CD14-positive monocyte (primary cell): Measurements from ENCODE around the gene GRIK3. TPM values are rescaled to one million over a fixed set of nuclear protein-coding genes. Genes with fewer than 3 reads are reported as not detected.
A peak's percentile ranks its signal among the peaks of the same experiment; 100 is the strongest.

Experiments
- DNase-seq, 3 donors: peaks; one replicate each; pipeline ENCODE4 v3.0.0-alpha.2; 2011 to 2022
- H2AFZ ChIP-seq: 2 replicates; pipeline ENCODE4 v1.6.0; 2012; ENCODE audit warnings: mild to moderate bottlenecking, low read depth, low read length, inconsistent platforms; ENCODE audit not compliant: insufficient read depth, poor library complexity, severe bottlenecking
- H3K27ac ChIP-seq, 2 donors: 1 replicate in 1 of 2; 2 replicates in 1 of 2; pipeline ENCODE4 v1.5.1; 2012 to 2013; ENCODE audit warnings: low read length in 2 of 2, control low read depth in 1 of 2, inconsistent platforms in 1 of 2, low read depth in 1 of 2, mild to moderate bottlenecking in 1 of 2
- H3K27me3 ChIP-seq, 2 donors: one replicate each; pipeline versions ENCODE4 v1.6.0 to v1.6.1; 2011 to 2013; ENCODE audit warnings: low read length in 2 of 2; ENCODE audit not compliant: control insufficient read depth in 2 of 2, insufficient read depth in 2 of 2
- H3K36me3 ChIP-seq, 2 donors: replicated peaks in 1 of 2; 1 replicate in 1 of 2; 2 replicates in 1 of 2; pipeline versions ENCODE4 v1.5.1 to v1.6.1; 2012 to 2013; ENCODE audit warnings: low read length in 2 of 2, control low read depth in 1 of 2, inconsistent platforms in 1 of 2, mild to moderate bottlenecking in 1 of 2; ENCODE audit not compliant: insufficient read depth in 2 of 2, control insufficient read depth in 1 of 2
- H3K4me1 ChIP-seq, 2 donors: 1 replicate in 1 of 2; 2 replicates in 1 of 2; pipeline versions ENCODE4 v1.5.1 to v1.6.1; 2012 to 2013; ENCODE audit warnings: low read length in 2 of 2, control low read depth in 1 of 2, inconsistent platforms in 1 of 2, mild to moderate bottlenecking in 1 of 2, moderate library complexity in 1 of 2; ENCODE audit not compliant: insufficient read depth in 2 of 2, control insufficient read depth in 1 of 2
- H3K4me2 ChIP-seq: replicated peaks from 2 replicates; pipeline ENCODE3; 2012; ENCODE audit warnings: low read length, moderate library complexity, mild to moderate bottlenecking; ENCODE audit not compliant: poor library complexity, severe bottlenecking; ENCODE audit errors: extremely low read depth
- H3K4me3 ChIP-seq, 3 experiments: fragments of 200-600 bp in 1 of 3; sonication (generic) in 1 of 3; replicated peaks in 1 of 3; 1 replicate in 2 of 3; 2 replicates in 1 of 3; pipeline ENCODE4 v1.5.1; 2011 to 2013; ENCODE audit warnings: low read length in 3 of 3, mild to moderate bottlenecking in 3 of 3, control low read depth in 2 of 3, low read depth in 2 of 3, inconsistent platforms in 1 of 3, moderate library complexity in 1 of 3
- H3K79me2 ChIP-seq: 2 replicates; pipeline ENCODE4 v1.6.0; 2012; ENCODE audit warnings: mild to moderate bottlenecking, control low read depth, inconsistent platforms, low read length, moderate library complexity; ENCODE audit not compliant: insufficient read depth
- H3K9ac ChIP-seq: 2 replicates; pipeline ENCODE4 v1.6.0; 2017; ENCODE audit warnings: low read length, mild to moderate bottlenecking; ENCODE audit not compliant: insufficient read depth, poor library complexity, severe bottlenecking
- H3K9me3 ChIP-seq, 2 donors: replicated peaks in 1 of 2; 1 replicate in 1 of 2; 2 replicates in 1 of 2; pipeline versions ENCODE4 v1.5.1 to v1.6.1; 2012 to 2013; ENCODE audit warnings: low read length in 2 of 2, control low read depth in 1 of 2; ENCODE audit not compliant: control insufficient read depth in 1 of 2, insufficient read depth in 1 of 2
- H4K20me1 ChIP-seq: 2 replicates; pipeline ENCODE4 v1.6.0; 2012; ENCODE audit warnings: mild to moderate bottlenecking, low read length, control low read depth, moderate library complexity; ENCODE audit not compliant: insufficient read depth
- H3K27ac Mint-ChIP-seq, 7 donors: one replicate each; pipeline ENCODE4 v1.8.0; 2020; ENCODE audit warnings: mild to moderate bottlenecking in 7 of 7, mixed read lengths in 7 of 7, moderate library complexity in 6 of 7, inconsistent platforms in 2 of 7
- H3K27me3 Mint-ChIP-seq, 3 donors: one replicate each; pipeline ENCODE4 v1.8.0; 2021 to 2022; ENCODE audit warnings: low read depth in 3 of 3, mild to moderate bottlenecking in 3 of 3, mixed read lengths in 3 of 3, moderate library complexity in 3 of 3, inconsistent platforms in 1 of 3
- H3K36me3 Mint-ChIP-seq, 2 donors: one replicate each; pipeline ENCODE4 v1.8.0; 2020; ENCODE audit warnings: mixed read lengths in 2 of 2, inconsistent platforms in 1 of 2, mild to moderate bottlenecking in 1 of 2
- H3K4me1 Mint-ChIP-seq: one replicate; pipeline ENCODE4 v1.8.0; 2020; ENCODE audit warnings: mild to moderate bottlenecking, mixed read lengths
- H3K4me3 Mint-ChIP-seq, 2 donors: one replicate each; pipeline ENCODE4 v1.8.0; 2020; ENCODE audit warnings: mild to moderate bottlenecking in 2 of 2, mixed read lengths in 2 of 2, moderate library complexity in 1 of 2
- H3K9me3 Mint-ChIP-seq, 7 donors: one replicate each; pipeline ENCODE4 v1.8.0; 2020 to 2022; ENCODE audit warnings: mixed read lengths in 7 of 7, mild to moderate bottlenecking in 6 of 7, moderate library complexity in 6 of 7, inconsistent platforms in 2 of 7
- CTCF ChIP-seq: fragments of 200-600 bp; IDR thresholded peaks from one replicate; pipeline ENCODE4 v1.8.0; 2022; ENCODE audit warnings: antibody characterized with exemption, mild to moderate bottlenecking
- WGBS: methylation state at CpG from one replicate; pipeline ENCODE4 v1.1.5; 2013; ENCODE audit warnings: missing lambda C conversion rate; ENCODE audit not compliant: insufficient coverage; 5-methylcytosine and 5-hydroxymethylcytosine counted together
- intact Hi-C, 2 donors: fragments of 100-400 bp; cut with micrococcal nuclease; formaldehyde crosslinking; loops; one replicate each; pipeline versions ENCODE4 v1.15.0 to v1.15.1; 2023
- polyA plus RNA-seq, 3 donors: library from polyadenylated mRNA; depleted of rRNA in 1 of 3; unstranded in 2 of 3; stranded (reverse) in 1 of 3; fragments of 300-500 nt in 2 of 3; fragments of >200 nt in 1 of 3; fragmentation: Illumina TruSeq in 2 of 3; gene quantifications; 1 replicate in 2 of 3; 2 replicates in 1 of 3; pipeline ENCODE4 v1.2.3, GENCODE V29; 2012 to 2021

Gene GRIK3
- polyA plus RNA-seq, 3 donors, result not detected

- no peaks in the 10 kb centered on the region for H4K20me1 ChIP-seq
- H3K4me1 ChIP-seq, result no peaks in the 10 kb centered on the region
- H3K27ac ChIP-seq, result no peak overlapping the region
- peaks cover 10 to 15% (median 12%) of the 10 kb centered on the region in 3 donors for H3K27me3 Mint-ChIP-seq
- H3K4me3 Mint-ChIP-seq, result no peak overlapping the region
- H3K4me2 ChIP-seq, result no peak overlapping the region
- H3K27ac Mint-ChIP-seq, result no peak overlapping the region
- no peak for TF ChIP-seq CTCF
- H3K4me1 Mint-ChIP-seq, result no peaks in the 10 kb centered on the region
- no peaks in the 10 kb centered on the region for H3K9me3 ChIP-seq
- H3K36me3 ChIP-seq, result no peaks in the 10 kb centered on the region
- H2AFZ ChIP-seq, result no peak overlapping the region
- H3K9me3 Mint-ChIP-seq, result no peaks in the 10 kb centered on the region
- intact Hi-C loops, result no loop called here
- no peaks in the 10 kb centered on the region for H3K27me3 ChIP-seq
- no peak overlapping the region for H3K9ac ChIP-seq
- H3K79me2 ChIP-seq, result no peaks in the 10 kb centered on the region
- DNase-seq, result no peak
- no peaks in the 10 kb centered on the region for H3K36me3 Mint-ChIP-seq
- H3K4me3 ChIP-seq, result no peak overlapping the region
- 75% methylated on average over 4 of the region's 4 CpGs for WGBS
Measured at GRCh38 chr1:36835696-36836095, 198.6 kb downstream of the GRIK3 start.

- no peaks in the 10 kb centered on the region for H3K4me1 ChIP-seq
- Mint-ChIP-seq H3K4me3 (no peak overlapping the region), H3K36me3 (no peaks in the 10 kb centered on the region), H3K4me1 (no peaks in the 10 kb centered on the region), H3K27ac (peak overlapping the region in 1 of 7 donors; percentile 26), H3K27me3 (peaks cover 10 to 15% (median 12%) of the 10 kb centered on the region in 3 donors), H3K9me3 (no peaks in the 10 kb centered on the region)
- no peaks in the 10 kb centered on the region for H3K27me3 ChIP-seq
- H4K20me1 ChIP-seq, result no peaks in the 10 kb centered on the region
- no peak for TF ChIP-seq CTCF
- H2AFZ ChIP-seq, result no peak overlapping the region
- H3K27ac ChIP-seq, result no peak overlapping the region
- H3K4me2 ChIP-seq, result no peak overlapping the region
- 58% methylated on average over 3 of the region's 4 CpGs for WGBS
- DNase-seq, result no peak
- no peaks in the 10 kb centered on the region for H3K9me3 ChIP-seq
- no peaks in the 10 kb centered on the region for H3K36me3 ChIP-seq
- no peaks in the 10 kb centered on the region for H3K79me2 ChIP-seq
- intact Hi-C loops, result no loop called here
- no peak overlapping the region for H3K4me3 ChIP-seq
- no peak overlapping the region for H3K9ac ChIP-seq
Measured at GRCh38 chr1:36835017-36835695, 199.2 kb downstream of the GRIK3 start.
